ENCODE data around the gene PTGR3.

GRCh38 chr18:75170916-75171315, 38.0 kb downstream of the PTGR3 start:
- TF ChIP-seq CTCF (IDR thresholded peaks at IDR 0.05; ENCODE audit: low read depth, low read length, missing input control) (no peak), TAF1 (conservative IDR thresholded peaks at IDR 0.05) (no peak)
